SKM-1 (cell line): ENCODE results near the gene RAB5IF.
A peak's percentile ranks its signal among the peaks of the same experiment; 100 is the strongest.
"Not testable (repeated sequence)": the region's sequence is repeated elsewhere in the genome, so short reads cannot be mapped to it uniquely, and the experiment has no call there.

Experiments used
- DNase-seq: peaks from one replicate; lab custom pipeline; 2025; ENCODE audit not compliant: unreplicated experiment; lab: John Stamatoyannopoulos, UW

The RAB5IF gene

DNA sequence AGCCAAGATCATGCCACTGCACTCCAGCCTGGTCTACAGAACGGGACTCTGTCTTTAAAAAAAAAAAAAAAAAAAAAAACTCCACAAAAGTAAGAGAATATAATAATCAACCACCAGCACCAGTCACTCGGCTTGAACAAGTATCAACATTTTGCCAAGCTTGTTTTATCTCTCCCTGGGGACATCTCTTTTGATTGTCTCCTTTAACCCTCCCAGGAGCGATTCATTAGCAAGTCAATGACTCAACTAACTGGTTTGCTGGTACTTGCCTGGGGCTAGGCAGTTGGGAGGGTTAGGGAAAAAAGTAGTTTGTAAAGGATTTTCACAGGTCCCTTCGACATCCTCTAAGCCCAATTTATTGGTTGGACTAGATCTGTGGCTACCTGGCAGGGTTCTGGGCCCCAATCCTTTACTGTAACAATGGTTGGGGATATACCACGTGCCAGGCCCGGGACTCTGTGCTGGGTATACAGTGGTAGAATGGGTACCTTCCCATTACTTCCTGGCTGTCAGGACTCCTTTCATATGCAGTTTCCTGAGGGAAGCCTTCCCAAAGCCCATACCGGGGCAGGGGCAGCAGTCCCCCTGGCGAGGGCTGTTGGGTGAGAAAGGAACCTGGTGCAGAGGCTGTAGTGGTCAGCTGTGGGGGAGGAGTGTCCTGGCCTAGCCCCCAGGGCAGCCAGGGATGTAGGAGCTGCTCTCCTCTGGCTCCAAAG lies 20.0 kb upstream of the RAB5IF start:
- DNase-seq, result no peak

DNA sequence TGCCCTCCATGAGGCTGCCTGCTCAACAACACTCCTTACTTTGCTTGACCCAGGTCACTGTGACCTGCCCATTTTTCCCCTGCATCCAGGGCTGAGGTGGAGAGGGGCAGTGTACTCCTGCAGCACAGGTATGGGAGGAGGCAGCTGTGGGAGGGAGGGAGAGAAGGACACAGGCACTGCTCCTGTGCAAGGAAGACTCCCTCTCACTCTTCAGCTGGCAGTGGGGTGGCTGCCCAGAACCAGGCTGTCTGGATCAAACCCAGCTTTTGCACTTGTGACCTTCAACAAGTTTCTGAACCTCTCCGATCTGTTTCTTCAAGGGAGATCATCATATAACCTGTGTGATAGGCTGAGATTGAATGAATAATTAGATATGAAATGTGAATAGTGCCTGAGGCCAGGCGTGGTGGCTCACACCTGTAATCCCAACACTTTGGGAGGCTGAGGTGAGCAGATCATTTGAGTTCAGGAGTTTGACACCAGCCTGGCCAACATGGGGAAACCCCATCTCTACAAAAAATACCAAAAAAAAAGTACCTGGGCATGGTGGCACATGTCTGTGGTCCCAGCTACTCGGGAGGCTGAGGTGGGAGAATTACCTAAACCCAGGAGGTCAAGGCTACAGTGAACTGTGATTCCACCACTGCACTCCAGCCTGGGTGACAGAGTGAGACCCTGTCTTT lies 18.1 kb upstream of the RAB5IF start:
- DNase-seq, result no peak

DNA sequence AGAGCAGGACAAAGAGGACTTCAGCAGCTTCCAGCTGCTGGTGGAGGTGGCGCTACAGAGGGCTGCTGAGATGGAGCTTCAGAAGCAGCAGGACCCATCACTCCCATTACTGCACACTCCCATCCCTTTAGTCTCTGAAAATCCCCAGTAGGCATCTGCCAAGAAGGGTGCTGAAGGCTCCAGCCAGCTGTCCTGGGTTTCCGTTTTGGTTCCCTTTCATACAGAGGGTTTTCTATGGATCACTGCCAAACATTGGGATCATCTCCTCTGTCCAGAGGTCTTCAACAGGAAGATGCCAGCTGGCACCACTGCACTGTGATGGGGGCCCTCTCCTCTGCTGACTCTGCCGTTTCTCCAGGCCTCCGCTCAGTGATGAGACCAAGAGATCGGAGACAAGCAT lies 14.3 kb upstream of the RAB5IF start:
- DNase-seq, result no peak

DNA sequence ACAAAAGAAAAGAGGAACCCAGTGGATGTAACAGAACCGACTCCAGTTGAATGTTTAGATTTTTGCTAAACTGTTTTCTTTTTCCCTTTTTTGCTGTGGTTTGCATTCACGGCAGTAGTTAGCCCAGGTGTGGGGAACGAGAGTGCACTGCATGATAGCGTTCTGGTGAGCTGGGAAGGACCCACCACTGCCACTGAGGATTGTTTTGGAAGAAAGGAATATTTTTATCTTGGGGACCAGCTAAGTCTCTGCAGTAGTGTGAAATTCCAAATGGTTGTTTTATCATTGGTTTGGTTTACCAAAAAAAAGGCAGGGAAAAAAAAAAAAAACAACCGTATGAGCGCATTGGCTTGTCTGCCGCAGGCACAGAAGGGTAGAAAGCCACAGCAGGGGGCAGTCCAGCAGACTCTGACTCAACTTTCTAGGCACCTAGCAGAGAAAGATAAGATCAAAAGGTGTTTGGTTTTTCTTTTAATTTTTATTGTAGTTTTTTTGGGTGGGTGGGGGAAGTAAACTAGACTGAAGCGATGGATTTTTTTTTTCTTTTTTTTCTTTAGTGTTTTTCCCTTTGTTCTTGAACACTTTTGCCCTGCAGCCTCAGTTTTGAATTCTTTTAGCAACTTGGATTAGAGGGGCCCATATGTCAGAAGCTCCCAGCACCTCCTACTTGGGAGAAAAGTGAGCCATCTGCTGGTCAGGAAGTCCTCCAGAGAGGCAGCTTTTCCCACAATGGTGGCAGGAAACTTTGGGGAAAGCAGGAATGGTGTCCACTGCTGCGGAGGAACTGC lies 13.5 kb upstream of the RAB5IF start:
- DNase-seq, result no peak

DNA sequence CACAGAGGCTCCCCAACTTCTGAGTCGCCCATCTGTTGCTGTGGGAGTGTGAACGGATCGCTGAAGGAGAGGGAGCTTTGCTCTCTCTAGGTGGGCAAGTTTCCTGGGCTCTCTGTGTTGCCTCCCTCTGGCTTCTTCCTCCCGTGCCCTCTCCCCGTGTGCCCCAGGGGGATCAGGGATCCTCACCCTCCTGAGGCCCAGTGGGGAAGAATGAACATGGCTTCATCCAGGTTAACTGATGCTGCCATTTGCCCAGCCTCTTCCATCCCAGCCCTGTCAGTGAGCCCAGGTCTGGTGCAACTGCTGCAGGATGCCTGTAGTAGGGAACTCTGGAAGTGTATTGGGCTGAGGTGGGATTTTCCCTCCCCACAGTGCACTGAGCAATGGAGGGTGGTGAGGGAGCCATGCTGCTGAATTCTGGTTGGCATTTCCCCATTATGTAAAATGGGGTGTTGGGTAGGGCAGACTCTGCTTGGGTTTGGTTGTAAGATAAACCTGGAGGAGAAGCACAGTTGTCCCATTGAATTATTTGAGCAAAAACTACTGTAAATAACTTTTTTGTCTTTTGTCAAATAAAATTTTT lies 12.1 kb upstream of the RAB5IF start:
- no peak for DNase-seq

DNA sequence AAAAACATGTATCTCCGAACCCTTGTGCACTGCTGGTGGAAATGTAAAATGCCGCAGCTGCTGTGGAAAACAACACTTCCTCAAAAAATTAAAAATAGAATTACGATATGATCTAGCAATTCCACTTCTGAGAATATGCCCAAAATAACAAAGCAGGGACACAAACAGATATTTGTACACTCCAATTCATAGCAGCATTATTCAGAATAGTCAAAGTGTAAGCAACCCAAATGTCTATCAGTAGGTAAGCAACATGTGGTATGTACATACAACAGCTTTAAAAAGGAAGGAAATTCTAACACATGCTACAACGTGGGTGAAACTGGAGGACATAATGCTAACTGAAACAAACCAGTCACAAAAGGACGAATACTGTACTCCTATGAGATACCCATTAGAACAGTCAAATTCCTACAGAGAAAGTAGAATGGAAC lies 5.7 kb upstream of the RAB5IF start:
- no peak for DNase-seq

DNA sequence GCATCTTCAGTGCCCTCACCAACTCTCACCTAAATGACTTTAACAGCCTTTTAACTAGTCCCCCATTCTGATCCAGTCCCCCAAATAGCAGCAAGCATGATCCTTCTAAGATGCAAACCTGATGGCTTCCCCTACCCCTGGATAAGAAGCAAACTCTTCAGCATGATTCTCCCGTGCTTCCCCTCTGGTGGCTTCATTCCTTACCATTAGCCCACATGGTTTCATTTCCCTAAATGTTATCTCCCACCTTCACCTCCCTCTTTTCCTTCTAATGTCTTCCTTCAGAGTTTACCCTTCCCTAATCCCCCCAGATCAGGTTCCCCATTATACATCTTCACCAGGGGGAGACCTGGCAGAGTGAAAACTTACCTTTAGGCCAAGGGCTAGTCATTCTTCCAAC lies 4.0 kb upstream of the RAB5IF start:
- DNase-seq, result no peak

DNA sequence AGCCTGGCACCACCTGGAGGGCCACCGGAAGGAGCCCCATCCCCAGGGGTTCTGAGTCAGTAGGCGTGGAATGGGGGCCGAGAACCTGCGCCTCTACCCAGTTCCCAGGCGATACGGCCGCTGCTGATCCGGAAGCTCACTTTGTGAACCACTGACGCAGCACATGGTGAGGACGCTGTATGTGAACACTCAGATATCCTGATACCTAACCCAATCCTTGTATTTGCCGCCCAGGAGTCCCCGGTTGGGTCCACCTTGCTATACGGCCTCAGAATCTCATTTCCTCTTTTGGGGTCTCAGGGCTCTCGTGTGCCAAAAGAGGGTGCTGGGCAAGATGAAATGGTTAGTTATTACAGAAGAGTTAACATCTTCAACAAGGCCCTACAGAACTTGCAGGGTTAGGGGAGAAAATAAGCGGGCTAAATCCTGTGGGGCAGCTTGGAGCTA lies 604 bp upstream of the RAB5IF start:
- DNase-seq, result no peak

DNA sequence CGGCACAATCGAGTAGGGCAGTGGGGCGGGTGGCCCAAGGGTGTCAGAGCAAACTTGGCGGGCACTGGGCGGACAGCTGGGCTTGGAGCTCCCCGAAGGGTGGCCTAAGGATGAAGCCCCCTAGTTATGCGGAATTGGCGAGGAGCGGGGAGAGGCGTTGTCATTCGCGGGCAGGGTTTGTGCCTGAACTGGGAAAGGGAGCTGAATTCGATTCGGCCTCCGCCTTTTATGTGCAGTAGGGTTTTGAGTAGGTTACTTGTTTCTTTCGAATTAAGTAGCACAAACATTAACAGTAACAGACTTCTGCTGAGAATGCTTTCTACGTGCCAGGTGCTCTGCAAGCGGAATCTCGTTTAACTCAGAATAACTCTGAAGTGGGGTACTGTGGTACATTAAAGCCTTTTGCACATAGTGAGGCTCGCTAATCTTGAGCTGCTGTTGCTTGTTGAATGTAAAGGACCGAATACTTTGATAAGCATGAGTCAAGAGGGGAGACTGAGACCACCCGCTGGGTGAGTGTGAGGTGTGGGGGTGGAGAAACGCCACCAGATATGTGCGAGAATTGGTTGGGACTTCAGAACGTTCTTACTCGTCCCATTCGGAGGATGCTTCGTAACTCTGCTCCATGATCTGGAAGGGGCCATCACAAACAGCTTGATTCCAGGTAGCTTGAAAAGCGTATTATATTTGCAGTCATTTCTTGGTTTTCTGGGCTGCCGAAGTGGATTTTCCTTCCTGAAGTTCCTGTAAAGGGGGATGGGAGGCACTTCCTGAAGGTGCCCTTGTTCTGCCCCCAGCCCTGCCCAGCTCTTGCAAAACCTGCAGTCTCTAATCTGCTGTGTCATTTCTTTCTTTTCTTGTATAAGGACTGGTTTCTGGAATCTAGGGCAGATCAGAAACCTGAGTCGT lies 833 bp downstream of the RAB5IF start:
- peak; percentile 66 for DNase-seq

DNA sequence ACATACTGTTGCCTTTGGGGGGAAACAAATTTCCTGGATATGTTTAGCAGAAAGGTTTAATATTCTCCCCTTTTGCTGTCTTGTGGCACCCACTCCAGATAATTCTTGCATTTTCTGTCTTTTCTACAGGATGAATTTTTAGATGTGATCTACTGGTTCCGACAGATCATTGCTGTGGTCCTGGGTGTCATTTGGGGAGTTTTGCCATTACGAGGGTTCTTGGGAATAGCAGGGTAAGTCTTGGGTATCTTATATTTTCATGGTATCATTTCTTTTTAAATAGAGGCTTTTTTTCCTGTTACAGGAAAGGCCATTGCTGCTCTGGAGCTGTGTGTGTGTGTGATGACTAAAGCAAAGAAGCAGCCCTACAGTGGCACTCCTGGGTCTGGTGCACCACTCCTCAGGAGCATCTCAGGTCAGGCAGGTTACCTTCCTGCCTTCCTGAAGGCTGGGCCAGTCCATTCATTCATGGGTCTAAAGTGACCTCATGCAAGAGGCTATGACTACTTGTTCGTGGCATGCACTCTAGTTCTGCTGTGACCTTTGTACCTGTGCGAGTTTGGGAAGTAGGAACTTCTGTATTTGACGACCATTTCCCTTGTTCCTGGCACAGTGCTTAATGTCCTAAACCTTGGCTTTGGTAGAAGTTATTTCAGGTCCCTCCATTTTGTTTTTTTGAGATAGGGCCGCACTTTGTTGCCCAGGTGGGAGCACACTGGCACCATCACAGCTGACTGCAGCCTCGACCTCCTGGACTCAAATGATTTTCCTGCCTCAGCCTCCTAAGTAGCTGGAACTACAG lies 2.2 kb downstream of the RAB5IF start:
- DNase-seq, result no peak

DNA sequence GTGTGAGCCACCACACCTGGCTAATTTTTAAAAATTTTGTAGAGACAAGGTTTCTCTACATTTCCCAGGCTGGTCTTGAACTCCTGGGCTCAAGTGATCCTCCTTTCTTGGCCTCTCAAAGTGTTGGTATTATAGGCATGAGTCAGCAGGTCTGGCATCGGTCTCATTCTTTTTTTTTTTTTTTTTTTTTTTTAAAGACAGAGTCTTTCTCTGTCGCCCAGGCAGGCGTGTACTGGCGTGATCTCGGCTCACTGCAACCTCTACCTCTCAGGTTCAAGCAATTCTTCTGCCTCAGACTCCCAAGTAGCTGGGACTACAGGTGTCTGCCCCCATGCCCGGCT lies 2.8 kb downstream of the RAB5IF start:
- not testable (repeated sequence) for DNase-seq

DNA sequence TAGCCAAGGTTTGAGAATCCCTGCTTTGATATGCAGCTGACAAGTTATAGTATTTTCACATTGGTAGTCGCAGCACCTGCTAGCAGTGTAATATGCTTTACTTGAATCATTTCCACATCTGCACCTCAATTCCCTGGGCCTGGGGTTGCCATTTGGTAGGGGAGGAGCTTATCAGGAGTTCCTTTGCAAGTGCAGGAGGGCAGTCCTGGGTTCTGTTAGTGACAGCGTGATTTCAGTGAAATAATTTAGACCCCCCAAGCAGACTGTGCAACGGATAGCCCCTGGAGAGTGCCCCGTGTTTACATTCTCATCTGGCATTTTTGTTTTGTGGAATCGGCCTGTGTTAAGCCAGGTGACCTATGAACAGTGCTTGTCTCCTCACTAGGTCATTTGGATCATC lies 6.0 kb downstream of the RAB5IF start:
- no peak for DNase-seq

DNA sequence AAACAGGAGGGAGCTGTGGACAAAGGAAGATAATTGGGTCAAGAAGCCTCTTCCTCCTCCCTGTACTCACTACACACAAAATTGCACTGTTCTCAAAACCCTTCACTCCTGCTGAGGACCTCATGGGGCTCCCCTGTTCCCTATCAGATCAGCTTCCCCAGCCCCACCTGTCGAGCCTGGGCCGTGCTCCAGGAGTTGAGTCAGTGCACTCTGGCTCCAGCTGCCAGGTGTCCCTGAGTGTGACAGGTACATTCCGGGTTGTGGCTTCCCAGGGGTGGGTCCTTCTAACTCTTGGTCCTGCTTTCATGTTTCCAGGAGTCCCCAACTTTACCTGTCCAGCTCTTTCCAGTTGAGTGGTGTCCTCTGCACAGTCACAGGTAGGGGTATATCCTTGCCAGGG lies 8.4 kb downstream of the RAB5IF start:
- DNase-seq, result no peak

DNA sequence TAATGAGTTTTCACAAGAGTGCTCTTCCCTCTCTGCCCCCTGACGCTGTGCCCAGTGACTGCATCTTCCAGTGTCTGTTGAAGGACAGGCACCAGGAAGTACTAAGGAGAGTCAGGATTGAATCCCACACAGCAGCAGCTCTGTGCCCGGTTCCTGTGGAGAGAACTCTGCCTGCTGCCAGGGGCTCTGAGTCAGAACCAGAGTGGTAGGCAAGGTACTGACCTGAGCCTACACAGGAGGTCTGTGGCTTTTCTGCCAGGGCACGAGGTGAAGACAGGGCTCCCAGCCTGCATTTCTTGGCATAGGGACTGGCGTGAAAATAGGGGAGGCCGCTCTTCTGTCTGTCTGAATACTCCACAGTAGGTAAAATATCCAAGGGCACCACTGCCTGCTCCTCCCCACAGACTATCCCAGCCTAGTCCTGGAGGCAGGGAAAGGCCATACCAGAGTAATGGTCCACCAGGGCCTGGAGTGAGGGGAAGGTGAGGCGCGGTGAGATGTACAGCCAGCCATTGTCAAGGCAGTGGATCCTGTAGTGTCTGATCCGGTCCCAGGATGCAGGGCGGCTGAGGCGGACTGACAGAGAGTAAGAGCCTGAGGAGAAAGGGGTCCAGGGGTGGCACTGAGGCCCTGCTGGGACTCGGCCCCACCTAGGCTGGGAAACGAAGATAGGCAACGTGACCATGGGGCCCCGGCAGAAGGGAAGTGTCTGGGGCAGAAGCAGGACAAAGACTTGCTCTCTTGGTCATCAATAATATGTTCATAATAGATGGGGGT lies 9.4 kb downstream of the RAB5IF start:
- no peak for DNase-seq

DNA sequence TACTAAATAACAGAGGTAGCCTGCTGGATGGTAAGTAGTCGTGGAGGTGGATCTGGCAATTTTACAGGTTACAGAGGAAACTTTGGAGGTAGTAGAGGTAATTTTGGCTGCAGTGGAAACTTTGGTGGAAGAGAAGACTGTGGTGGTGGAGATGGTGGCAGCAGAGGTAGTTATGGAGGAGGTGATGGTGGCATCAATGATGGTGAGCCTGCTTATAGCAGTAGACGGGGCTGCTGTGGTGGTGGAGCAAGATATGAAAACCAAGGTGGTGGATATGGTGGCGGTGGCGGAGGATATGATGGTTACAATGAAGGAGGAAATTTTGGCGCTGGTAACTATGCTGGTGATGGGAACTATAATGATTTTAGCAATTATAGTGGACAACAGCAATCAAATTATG lies 15.3 kb downstream of the RAB5IF start:
- DNase-seq, result no peak

DNA sequence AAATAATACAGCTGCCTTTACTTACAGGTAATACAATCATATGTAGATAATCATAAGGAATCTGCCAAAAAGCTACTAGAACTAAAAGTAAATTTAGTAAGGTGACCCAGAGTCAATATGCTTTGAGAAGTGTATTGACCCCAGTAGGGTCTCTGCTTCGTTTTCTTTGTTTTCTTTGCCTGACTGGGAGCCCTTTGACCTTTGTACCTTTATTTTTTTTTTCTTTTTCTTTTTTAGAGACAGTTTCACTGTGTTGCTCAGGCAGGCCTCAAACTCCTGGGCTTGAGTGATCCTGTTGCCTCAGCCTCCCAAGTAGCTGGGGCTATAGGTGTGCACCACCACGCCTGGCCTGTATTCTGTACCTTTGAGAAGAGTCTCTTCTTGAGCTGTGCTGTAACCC lies 17.9 kb downstream of the RAB5IF start:
- no peak for DNase-seq

DNA sequence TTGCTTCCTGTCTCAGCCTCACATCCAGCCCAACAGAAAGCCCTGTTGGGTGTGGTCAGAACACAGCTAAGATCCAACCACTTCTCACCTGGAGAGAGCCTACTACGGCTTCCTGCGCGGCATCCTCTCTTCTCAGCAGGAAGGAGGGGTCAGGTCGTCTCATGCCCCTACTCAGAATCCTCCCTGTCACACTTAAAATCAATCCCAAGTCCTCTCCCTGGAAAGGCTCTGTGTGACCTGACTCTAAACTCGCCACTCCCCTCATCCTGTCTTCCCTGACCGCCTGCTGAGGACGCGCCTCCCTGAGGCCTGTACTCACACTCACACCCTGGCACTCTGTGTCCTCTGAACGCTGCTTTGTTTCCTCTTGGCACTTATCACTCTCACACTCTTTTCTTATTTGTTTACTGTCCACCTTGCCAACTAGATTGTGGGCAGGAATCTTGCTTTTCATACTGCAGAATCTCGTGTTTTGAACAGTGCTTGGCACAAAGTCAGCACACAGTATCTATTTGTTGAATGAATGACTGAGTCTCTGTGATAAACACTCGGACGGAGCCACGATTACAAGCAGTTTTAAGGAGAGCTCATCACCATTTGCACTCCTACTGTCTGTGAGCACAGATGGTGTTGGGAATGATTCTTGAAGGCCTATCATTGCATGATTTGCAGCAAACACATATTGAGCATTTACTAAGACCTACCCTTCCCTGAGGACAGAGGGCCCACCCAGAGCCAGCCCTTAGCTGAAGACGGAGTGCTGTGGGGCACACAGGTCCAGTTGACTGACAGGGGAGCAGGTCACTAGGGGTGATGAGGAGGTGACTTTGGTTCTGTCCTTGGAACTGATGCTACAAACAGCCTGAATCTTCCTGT lies 18.7 kb downstream of the RAB5IF start:
- DNase-seq, result no peak

DNA sequence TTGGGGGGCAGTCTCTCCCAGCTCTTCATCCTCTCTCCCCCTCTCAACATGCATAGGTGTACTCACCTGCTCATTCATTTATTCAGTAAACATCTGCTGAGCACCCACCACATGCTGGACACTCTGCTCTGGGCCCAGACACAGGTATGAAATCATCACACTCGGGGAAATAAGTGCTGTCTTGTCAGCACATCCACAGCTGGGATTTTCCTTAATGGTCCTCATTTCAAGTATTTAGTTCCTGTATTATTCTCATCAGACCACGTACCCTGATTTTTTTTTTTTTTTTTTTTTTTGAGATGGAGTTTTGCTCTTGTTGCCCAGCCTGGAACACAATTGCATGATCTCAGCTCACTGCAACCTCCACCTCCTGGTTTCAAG lies 19.4 kb downstream of the RAB5IF start:
- DNase-seq, result no peak
